ENCODE measurements around the gene TBR1. TPM values are rescaled to one million over a fixed set of nuclear protein-coding genes. Genes with fewer than 3 reads are reported as not detected.

TBR1 gene
- total and polyA plus RNA-seq, 8 donors, result not detected

DNA sequence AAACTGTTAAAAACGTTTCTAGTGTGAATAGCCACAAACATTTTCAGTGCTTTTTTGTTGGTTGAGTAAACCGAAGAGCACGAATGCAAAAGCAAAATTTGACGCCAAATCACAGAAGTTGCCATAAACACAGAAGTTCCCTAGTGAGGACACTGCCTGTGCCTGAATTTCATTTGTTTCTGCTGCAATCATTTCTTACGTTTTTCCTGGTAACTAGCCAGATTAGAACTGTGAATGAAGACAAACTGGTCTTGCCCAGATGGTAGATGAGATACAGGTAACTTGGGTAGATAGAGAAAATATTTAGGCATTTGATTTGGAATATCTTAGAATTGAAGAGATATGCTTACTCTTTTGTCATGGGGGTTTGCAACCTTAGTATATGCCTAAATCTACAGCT, 9.8 kb upstream of the TBR1 start:
- Histone ChIP-seq H3K27ac (no peak overlapping the region), H3K27me3 (no peaks in the 10 kb centered on the region), H3K36me3 (peaks cover 0 to 24% (median 18%) of the 10 kb centered on the region in 4 donors), H3K9me3 (no peaks in the 10 kb centered on the region), H3K4me1 (no peaks in the 10 kb centered on the region), H3K4me3 (no peak overlapping the region)
- DNase-seq, result no peak
- intact Hi-C loops (cut with DNase I; ENCODE audit: low total_unique reads), result no loop called here
- WGBS, 5 donors, result 74 to 75% (median 75%) methylated on average over 5 of the region's 5 CpGs
- TF ChIP-seq EP300 (IDR thresholded peaks at IDR 0.05), result no peak
- TF ChIP-seq, protein P1, sequence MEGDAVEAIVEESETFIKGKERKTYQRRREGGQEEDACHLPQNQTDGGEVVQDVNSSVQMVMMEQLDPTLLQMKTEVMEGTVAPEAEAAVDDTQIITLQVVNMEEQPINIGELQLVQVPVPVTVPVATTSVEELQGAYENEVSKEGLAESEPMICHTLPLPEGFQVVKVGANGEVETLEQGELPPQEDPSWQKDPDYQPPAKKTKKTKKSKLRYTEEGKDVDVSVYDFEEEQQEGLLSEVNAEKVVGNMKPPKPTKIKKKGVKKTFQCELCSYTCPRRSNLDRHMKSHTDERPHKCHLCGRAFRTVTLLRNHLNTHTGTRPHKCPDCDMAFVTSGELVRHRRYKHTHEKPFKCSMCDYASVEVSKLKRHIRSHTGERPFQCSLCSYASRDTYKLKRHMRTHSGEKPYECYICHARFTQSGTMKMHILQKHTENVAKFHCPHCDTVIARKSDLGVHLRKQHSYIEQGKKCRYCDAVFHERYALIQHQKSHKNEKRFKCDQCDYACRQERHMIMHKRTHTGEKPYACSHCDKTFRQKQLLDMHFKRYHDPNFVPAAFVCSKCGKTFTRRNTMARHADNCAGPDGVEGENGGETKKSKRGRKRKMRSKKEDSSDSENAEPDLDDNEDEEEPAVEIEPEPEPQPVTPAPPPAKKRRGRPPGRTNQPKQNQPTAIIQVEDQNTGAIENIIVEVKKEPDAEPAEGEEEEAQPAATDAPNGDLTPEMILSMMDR (IDR thresholded peaks at IDR 0.05), result no peak
- no peak for TF ChIP-seq POLR2AphosphoS5 (IDR thresholded peaks at IDR 0.05)
- no peak for TF ChIP-seq POLR2A (IDR thresholded peaks at IDR 0.05)

DNA sequence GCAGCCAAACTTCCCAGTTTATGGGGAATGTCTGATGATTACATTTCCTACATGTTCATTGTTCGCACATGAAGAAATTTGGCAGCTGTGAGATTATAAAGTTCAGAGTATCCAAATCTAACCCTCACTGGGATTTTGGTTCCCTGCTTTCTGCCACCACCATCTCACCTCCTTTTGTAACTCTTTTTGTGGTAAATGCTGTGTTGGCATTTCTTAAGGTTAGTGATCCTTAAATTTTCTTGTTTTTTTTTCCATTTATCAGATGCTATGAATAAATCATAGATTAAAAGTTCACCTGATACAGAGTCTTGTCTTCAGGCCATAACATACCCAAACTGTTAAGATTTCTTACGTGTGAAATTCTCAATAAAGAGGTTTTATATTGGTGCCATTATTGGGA, 8.5 kb upstream of the TBR1 start:
- H3K27me3 ChIP-seq, result no peaks in the 10 kb centered on the region
- no peak overlapping the region for H3K4me3 ChIP-seq
- H3K9me3 ChIP-seq, result no peaks in the 10 kb centered on the region
- TF ChIP-seq POLR2AphosphoS5 (IDR thresholded peaks at IDR 0.05) (no peak), POLR2A (IDR thresholded peaks at IDR 0.05) (no peak)
- WGBS, 5 donors, result 93 to 100% (median 94%) methylated on average over 2 of the region's 2 CpGs
- intact Hi-C loops (cut with DNase I; ENCODE audit: low total_unique reads), result no loop called here
- H3K36me3 ChIP-seq, result peaks cover 0 to 16% (median 13%) of the 10 kb centered on the region in 4 donors
- H3K27ac ChIP-seq, result no peak overlapping the region
- no peaks in the 10 kb centered on the region for H3K4me1 ChIP-seq
- no peak for DNase-seq

DNA sequence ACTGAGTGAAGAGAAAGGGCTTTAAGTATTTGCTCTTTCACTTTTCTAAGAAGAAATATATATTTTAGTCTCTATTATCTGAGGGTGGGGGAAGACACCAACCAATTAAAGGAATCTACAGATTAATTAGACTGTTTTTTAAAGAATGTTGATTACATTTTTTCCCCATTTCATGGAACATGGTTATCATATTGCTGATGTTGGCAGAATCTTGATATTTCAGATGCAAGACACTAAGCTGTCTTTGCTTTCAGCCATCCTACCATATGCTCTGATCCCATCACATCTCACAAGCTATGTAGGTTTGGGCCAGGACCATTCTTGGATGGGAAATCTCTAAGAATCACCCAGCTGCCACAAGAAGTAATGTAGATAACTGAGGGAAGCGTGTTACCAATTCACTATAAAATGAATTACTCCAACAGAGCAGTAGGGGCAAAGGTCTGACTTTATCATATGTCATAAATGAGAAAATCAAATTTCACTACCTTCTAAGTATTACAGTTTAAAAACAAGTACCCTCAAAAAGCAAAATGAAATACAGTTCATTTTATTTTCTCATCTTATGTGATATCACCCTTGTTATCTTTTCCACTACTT, 6.7 kb upstream of the TBR1 start:
- H3K4me3 ChIP-seq, result no peak overlapping the region
- H3K27me3 ChIP-seq, result peaks cover 0 to 7% (median 5%) of the 10 kb centered on the region in 3 donors
- no peak for DNase-seq
- H3K27ac ChIP-seq, result no peak overlapping the region
- intact Hi-C loops (cut with DNase I; ENCODE audit: low total_unique reads), result no loop called here
- H3K4me1 ChIP-seq, result peaks cover 4 to 7% (median 5%) of the 10 kb centered on the region in 4 donors
- no peaks in the 10 kb centered on the region for H3K9me3 ChIP-seq
- 83 to 97% (median 93%) methylated on average over 1 of the region's 1 CpG for whole genome bisulfite sequencing, 5 donors
- H3K36me3 ChIP-seq, result peaks cover 0 to 16% (median 10%) of the 10 kb centered on the region in 4 donors
- TF ChIP-seq EP300 (IDR thresholded peaks at IDR 0.05), result no peak
- TF ChIP-seq POLR2AphosphoS5 (IDR thresholded peaks at IDR 0.05), result no peak

DNA sequence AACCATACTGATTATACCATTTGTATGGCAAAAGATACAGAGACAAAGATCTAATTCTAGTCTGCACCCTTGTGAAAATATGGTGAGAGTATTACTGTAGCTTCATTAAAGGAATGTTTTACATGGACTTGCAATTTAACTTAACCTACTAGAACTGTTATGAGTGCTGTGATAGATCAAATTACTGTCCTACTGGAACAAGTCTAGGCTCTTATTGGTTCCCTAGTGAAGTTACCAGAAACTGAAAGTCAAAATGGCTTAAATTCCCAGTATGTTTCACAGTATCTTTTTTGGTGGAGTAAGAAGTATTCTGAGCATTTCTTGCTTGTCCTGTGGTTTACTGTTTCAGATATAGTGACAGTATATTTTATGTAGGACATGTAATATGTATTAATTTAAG, 3.8 kb upstream of the TBR1 start:
- TF ChIP-seq POLR2A (IDR thresholded peaks at IDR 0.05), result no peak
- no peak for TF ChIP-seq POLR2AphosphoS5 (IDR thresholded peaks at IDR 0.05)
- TF ChIP-seq, protein P1 (IDR thresholded peaks at IDR 0.05), result no peak
- no peak for TF ChIP-seq EP300 (IDR thresholded peaks at IDR 0.05)
- DNase-seq, result no peak
- Histone ChIP-seq H3K36me3 (peaks cover 0 to 16% (median 10%) of the 10 kb centered on the region in 4 donors), H3K27ac (no peak overlapping the region), H3K4me3 (no peak overlapping the region), H3K27me3 (peaks cover 18 to 37% (median 34%) of the 10 kb centered on the region in 3 donors), H3K9me3 (no peaks in the 10 kb centered on the region), H3K4me1 (peaks cover 28 to 36% (median 32%) of the 10 kb centered on the region in 4 donors)
- intact Hi-C loops (cut with DNase I; ENCODE audit: low total_unique reads), result no loop called here

DNA sequence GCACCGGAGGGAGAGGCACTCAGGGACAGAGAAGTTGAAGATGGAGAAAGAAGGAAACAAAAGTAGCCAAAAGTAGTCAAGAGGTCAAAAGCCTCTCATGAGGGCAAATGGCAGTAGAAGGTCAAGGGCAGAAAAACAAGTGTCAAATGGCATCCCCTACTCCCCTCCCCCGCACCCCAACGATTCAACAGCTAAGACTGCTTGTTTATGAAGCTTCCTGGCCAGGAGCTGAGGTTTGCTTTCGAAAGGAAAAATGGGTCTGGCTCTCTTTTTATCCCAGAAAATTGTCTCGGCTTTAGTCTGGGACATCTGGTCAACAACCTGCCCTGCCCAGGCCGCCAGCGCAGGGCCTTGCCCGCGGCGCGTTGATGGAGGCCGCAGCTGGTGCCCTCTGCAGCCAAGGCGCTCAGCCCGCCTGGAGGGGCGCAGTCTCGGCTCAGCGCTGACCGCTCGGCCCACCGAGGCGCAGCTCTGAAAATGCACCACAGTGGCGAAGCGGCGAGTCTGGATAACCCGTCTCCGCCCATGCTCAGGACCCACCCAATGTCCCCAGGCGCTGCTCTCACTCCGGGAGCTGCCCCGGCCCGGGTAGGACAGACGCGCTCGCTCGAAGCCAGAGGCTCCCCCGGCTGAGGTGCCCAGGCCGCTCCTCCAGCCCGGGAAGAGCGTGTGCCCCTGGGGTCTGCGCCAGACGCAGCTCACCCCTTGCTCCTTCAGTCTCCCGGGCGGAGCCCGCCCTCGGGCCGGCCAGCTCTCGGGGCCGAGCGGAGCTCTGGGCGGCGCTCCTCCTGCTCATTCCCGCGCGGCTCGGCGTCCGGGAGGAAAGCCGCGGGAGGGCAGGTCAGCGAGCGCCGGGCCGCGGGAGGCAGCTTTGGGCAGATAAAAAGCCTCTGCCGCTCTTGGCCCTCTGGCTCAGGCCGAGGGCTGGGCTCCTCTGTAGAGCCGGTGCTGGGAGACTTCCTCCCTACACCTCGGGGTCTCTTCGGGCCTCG, 1.8 kb upstream of the TBR1 start:
- no peaks in the 10 kb centered on the region for H3K9me3 ChIP-seq
- 5 to 15% (median 6%) methylated on average over 19 to 69 of the region's 69 CpGs for WGBS, 5 donors
- peaks cover 0 to 10% (median 7%) of the 10 kb centered on the region in 4 donors for H3K36me3 ChIP-seq
- TF ChIP-seq POLR2AphosphoS5 (IDR thresholded peaks at IDR 0.05), result no peak
- intact Hi-C loops (cut with DNase I; ENCODE audit: low total_unique reads), result no loop called here
- H3K4me3 ChIP-seq, result peak overlapping the region; percentile 42 to 61 (median 47)
- peaks cover 35 to 55% (median 47%) of the 10 kb centered on the region in 4 donors for H3K4me1 ChIP-seq
- peaks cover 37 to 57% (median 54%) of the 10 kb centered on the region in 3 donors for H3K27me3 ChIP-seq
- DNase-seq, result peak in 1 of 2 donors; percentile 63
- no peak overlapping the region for H3K27ac ChIP-seq
